ENCODE results near the gene GHDC.
A peak's percentile ranks its signal among the peaks of the same experiment; 100 is the strongest.

The GHDC gene

DNA sequence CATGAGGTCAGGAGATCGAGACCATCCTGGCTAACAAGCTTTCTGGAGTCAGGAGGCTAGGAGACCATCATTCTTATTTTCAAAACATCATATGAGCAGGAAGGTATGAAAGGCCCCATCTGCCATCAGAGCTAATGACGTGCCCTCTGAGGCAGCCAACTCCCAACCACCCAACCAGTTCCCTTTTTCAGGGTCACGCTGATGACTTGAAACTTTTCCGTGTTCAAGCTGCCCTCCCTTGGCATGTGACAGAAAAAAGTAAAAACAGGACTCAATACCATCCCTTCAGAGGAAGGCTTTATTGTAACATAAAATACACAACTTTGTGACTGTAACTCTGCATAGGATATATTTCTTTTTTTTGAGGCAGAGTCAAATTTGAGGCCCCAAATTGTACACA lies 4.6 kb upstream of the GHDC start:
- DNase-seq (ENCODE audit: low read depth, low spot score): no peak
- H3K36me3 ChIP-seq (ENCODE audit: insufficient read depth, low read length): no peaks in the 10 kb centered on the region
- no peak for TF ChIP-seq FOXP2 (optimal IDR thresholded peaks at IDR 0.05; ENCODE audit: control extremely low read depth, extremely low read length, insufficient read depth)
- no peak for TF ChIP-seq EZH2 (IDR thresholded peaks at IDR 0.05)
- no peak for TF ChIP-seq POLR2AphosphoS5 (IDR thresholded peaks at IDR 0.05; ENCODE audit: borderline replicate concordance, low read depth, low read length)
- H3K27ac ChIP-seq: no peak overlapping the region
- H3K4me3 ChIP-seq: no peak overlapping the region
- no peak overlapping the region for H3K9ac ChIP-seq (ENCODE audit: insufficient read length)
- H3K9me3 ChIP-seq (ENCODE audit: low read depth, low read length): no peaks in the 10 kb centered on the region

DNA sequence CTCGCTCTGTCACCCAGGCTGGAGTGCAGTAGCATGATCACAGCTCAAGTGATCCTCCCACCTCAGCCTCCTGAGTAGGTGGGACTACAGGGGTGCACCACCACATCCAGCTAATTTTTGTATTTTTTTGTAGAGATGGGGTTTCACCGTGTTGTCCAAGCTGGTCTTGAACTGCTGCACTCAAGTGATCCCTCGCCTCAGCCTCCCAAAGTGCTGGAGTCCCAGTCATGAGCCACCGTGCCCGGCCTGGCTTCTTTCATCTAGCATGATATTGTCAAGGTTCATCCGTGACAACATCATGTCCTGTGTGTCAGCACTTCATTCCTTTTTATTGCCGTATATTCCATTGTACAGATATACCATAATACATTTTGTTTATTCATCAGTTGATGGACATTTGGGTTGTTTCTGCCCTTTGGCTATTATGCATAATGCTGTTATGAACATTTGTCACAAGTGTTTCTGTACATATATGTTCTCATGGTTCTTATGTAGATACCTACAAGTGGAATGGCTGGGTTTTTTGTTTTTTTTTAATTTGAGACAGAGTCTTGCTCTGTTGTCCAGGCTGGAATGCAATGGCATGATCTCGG lies 3.4 kb upstream of the GHDC start:
- DNase-seq (ENCODE audit: low read depth, low spot score): no peak
- H3K27ac ChIP-seq: no peak overlapping the region
- no peak for TF ChIP-seq POLR2AphosphoS5 (IDR thresholded peaks at IDR 0.05; ENCODE audit: borderline replicate concordance, low read depth, low read length)
- no peak for TF ChIP-seq EZH2 (IDR thresholded peaks at IDR 0.05)
- TF ChIP-seq FOXP2 (optimal IDR thresholded peaks at IDR 0.05; ENCODE audit: control extremely low read depth, extremely low read length, insufficient read depth): no peak

DNA sequence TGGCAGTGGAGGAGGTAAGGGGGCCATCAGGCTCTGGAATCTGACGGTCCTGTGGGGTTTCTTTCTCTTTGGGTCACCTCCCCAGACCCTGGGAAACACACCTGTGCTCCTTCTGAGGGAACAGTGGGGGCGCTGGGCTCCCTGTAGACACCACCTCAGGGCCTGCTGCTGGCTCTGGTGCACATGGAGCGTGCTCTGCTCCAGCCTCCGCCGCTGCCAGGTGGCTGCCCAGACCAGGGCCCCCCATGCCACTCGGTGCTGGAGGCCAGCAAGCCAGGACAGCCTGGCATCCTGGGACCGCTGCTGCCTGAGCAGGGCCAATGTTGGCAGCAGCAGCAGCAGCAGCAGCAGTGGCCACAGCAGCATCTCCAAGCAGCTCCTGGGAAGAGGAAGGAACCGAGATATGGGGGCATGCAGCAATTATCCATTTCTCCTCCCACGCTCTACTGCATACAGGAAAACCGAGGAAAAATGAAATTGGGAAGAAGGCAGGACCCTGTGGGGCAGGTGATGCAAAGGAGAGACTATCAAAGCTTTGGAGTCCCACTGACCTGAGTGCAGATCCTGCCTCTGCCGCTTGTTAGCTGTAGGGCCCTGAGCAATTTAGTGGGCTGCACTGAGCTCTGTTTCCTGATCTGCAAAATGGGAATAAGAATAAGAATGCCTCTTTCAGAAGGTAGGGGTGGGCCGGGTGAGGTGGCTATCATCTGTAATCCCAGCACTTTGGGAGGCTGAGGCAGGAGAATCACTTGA lies 902 bp downstream of the GHDC start:
- H3K27ac ChIP-seq: no peak overlapping the region
- peak overlapping the region; percentile 59 for H3K4me3 ChIP-seq
- no peak overlapping the region for H3K9ac ChIP-seq (ENCODE audit: insufficient read length)
- DNase-seq (ENCODE audit: low read depth, low spot score): no peak
- no peaks in the 10 kb centered on the region for H3K9me3 ChIP-seq (ENCODE audit: low read depth, low read length)
- H3K36me3 ChIP-seq (ENCODE audit: insufficient read depth, low read length): no peaks in the 10 kb centered on the region
- TF ChIP-seq POLR2AphosphoS5 (IDR thresholded peaks at IDR 0.05; ENCODE audit: borderline replicate concordance, low read depth, low read length): no peak
- TF ChIP-seq EZH2 (IDR thresholded peaks at IDR 0.05): no peak
- no peak for TF ChIP-seq FOXP2 (optimal IDR thresholded peaks at IDR 0.05; ENCODE audit: control extremely low read depth, extremely low read length, insufficient read depth)

More for the DNA sequence above, 3.4 kb upstream of the GHDC start:
- Histone ChIP-seq H3K36me3 (ENCODE audit: insufficient read depth, low read length) (no peaks in the 10 kb centered on the region), H3K9ac (ENCODE audit: insufficient read length) (no peak overlapping the region), H3K4me3 (no peak overlapping the region), H3K9me3 (ENCODE audit: low read depth, low read length) (no peaks in the 10 kb centered on the region)

DNA sequence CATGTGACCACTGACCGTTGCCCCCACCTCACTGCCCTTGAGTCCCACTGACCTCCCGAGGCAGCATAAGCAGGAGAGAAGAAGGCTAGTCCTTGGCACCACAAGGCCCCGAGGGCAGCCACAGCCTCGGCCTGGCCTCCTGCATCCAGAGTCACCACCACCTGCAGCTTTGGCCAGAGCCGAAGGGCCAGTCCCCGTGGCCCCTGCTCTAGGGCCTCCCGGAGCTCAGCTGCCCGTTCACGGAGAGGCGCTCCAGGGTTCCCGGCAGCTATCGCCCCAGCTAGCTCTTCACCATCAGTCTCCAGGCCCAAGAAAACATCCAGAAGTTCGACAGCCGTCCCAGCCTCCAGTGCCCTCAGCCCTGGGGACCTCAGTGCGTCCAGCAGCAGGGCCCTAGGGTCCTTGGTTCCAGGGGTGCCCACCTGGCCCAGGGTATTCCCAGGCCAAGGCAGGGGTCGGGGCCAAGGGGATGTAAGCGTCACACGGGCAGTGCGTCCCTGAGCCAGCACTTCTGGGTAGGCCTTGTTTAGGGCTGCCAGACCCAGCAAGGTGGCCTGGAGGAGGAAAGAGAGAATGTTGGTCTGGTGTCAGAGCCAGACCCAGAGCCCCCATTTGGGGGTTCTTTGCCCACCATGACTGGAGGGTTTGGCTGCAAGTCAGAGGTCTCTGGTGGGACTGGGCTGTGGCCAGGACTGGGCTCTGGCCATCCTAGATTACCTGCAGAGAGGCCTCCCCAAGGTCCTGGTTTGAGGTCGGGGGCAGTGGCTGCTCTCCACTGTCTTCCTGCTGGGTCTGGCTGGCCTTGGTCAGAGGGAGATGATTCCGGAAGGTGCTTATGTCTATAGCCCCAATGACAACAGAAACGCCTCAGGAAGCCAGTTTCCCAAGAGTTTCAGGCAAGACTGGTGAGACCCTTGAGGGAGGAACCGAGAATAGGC lies 1.8 kb downstream of the GHDC start:
- no peak overlapping the region for H3K4me3 ChIP-seq
- no peaks in the 10 kb centered on the region for H3K36me3 ChIP-seq (ENCODE audit: insufficient read depth, low read length)
- no peak overlapping the region for H3K9ac ChIP-seq (ENCODE audit: insufficient read length)
- TF ChIP-seq POLR2AphosphoS5 (IDR thresholded peaks at IDR 0.05; ENCODE audit: borderline replicate concordance, low read depth, low read length) (no peak), FOXP2 (optimal IDR thresholded peaks at IDR 0.05; ENCODE audit: control extremely low read depth, extremely low read length, insufficient read depth) (no peak), EZH2 (IDR thresholded peaks at IDR 0.05) (no peak)
- H3K27ac ChIP-seq: no peak overlapping the region
- DNase-seq (ENCODE audit: low read depth, low spot score): no peak
- H3K9me3 ChIP-seq (ENCODE audit: low read depth, low read length): no peaks in the 10 kb centered on the region

DNA sequence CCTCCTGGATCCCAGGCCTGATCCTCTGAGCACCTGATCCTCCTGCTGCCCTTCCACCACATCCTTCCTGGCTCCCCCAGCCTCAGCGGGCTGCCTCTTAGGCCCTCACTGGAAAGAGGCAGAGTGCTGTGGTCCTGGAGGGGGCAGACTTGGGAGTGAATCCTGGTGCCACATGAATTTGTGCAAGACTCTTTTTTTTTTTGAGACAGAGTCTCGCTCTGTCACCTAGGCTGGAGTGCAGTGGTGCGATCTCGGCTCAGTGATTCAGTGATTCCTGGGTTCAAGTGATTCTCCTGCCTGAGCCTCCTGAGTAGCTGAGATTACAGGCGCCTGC lies 3.1 kb downstream of the GHDC start:
- no peak overlapping the region for H3K27ac ChIP-seq
- no peak overlapping the region for H3K4me3 ChIP-seq
- no peak overlapping the region for H3K9ac ChIP-seq (ENCODE audit: insufficient read length)
- TF ChIP-seq FOXP2 (optimal IDR thresholded peaks at IDR 0.05; ENCODE audit: control extremely low read depth, extremely low read length, insufficient read depth) (no peak), POLR2AphosphoS5 (IDR thresholded peaks at IDR 0.05; ENCODE audit: borderline replicate concordance, low read depth, low read length) (no peak), EZH2 (IDR thresholded peaks at IDR 0.05) (no peak)
- no peak for DNase-seq (ENCODE audit: low read depth, low spot score)
- H3K9me3 ChIP-seq (ENCODE audit: low read depth, low read length): no peaks in the 10 kb centered on the region
- no peaks in the 10 kb centered on the region for H3K36me3 ChIP-seq (ENCODE audit: insufficient read depth, low read length)

DNA sequence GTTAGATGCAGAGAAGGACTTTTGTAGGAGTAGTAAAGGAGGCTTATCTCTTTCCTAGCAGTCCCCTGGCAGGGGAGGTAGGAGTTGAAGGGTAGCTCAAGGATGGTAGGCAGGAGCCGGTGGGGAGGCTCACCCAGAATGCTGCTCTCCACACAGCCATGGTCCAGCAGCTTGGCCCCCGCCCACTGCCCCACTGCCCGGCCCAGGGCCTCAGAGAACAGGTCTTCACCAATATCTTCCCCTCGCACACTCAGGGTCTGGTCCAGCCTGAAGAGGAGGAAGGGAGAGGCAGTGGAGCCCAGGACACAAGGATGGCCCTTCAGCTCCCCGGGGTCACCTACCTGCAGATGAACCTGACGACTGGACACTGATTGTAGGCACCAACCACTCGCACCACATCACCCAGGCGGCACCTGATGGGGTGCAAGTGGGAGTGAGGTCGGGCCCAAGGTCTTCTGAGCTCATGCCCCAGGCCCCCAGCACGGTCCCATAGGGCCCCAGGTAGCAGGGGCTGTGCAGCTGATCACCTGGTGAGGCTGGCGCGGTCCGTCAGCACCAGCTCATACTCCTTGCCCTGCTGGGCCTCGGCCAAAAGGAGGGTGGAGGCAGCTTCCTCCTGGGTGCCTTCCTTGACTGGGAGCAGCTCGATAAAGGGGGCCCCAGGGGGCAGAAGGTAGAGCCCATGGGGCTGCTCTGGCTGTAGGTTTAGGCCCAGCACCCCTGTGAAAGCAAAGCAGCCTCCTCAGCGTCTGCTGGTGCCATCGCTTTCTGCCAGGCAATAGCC lies 3.6 kb downstream of the GHDC start:
- TF ChIP-seq FOXP2 (optimal IDR thresholded peaks at IDR 0.05; ENCODE audit: control extremely low read depth, extremely low read length, insufficient read depth) (no peak), EZH2 (IDR thresholded peaks at IDR 0.05) (no peak), POLR2AphosphoS5 (IDR thresholded peaks at IDR 0.05; ENCODE audit: borderline replicate concordance, low read depth, low read length) (no peak)
- Histone ChIP-seq H3K9me3 (ENCODE audit: low read depth, low read length) (no peaks in the 10 kb centered on the region), H3K4me3 (no peak overlapping the region), H3K27ac (no peak overlapping the region), H3K36me3 (ENCODE audit: insufficient read depth, low read length) (no peaks in the 10 kb centered on the region), H3K9ac (ENCODE audit: insufficient read length) (no peak overlapping the region)
- no peak for DNase-seq (ENCODE audit: low read depth, low spot score)

DNA sequence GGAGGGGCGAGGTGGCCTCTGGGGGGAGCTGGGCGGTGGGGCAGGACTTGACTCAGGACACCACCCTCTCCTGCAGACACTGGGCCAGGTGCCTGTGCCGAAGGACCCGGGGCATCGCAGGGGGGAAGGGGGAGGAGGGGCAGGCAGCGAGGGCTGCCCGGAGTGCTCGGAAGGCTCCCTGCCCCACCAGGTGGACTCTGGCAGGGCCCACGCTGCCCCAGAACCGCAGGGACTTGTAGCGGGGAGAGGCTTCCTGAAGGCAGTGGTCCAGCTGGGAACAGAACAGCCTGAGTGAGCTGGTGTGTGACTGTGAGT lies 4.7 kb downstream of the GHDC start:
- no peak for DNase-seq (ENCODE audit: low read depth, low spot score)
- H3K27ac ChIP-seq: no peak overlapping the region
- H3K36me3 ChIP-seq (ENCODE audit: insufficient read depth, low read length): no peaks in the 10 kb centered on the region
- no peak overlapping the region for H3K4me3 ChIP-seq
- TF ChIP-seq FOXP2 (optimal IDR thresholded peaks at IDR 0.05; ENCODE audit: control extremely low read depth, extremely low read length, insufficient read depth): no peak
- TF ChIP-seq EZH2 (IDR thresholded peaks at IDR 0.05): no peak
- no peak for TF ChIP-seq POLR2AphosphoS5 (IDR thresholded peaks at IDR 0.05; ENCODE audit: borderline replicate concordance, low read depth, low read length)
- no peak overlapping the region for H3K9ac ChIP-seq (ENCODE audit: insufficient read length)
- H3K9me3 ChIP-seq (ENCODE audit: low read depth, low read length): no peaks in the 10 kb centered on the region

All from SK-N-MC (cell line).